Trophoblast cell (in vitro differentiated cells and primary cell): Measurements from ENCODE around the gene FAM107B.

Experiments
- DNase-seq, 2 donors: peaks; one replicate each; pipeline ENCODE4 v3.0.0-alpha.2; 2016
- H2AFZ ChIP-seq: 2 replicates; pipeline ENCODE4 v1.6.1; 2013; ENCODE audit warnings: low read length, moderate library complexity, mild to moderate bottlenecking; ENCODE audit not compliant: insufficient read depth, poor library complexity
- H2AK5ac ChIP-seq: 2 replicates; pipeline ENCODE4 v1.6.1; 2013; ENCODE audit warnings: mild to moderate bottlenecking, low read length
- H2BK120ac ChIP-seq: 2 replicates; pipeline ENCODE4 v1.6.1; 2013; ENCODE audit warnings: low read length, mild to moderate bottlenecking, moderate library complexity; ENCODE audit not compliant: insufficient read depth, poor library complexity
- H2BK12ac ChIP-seq: 2 replicates; pipeline ENCODE4 v1.6.1; 2013; ENCODE audit warnings: mild to moderate bottlenecking, low read length, moderate library complexity
- H2BK5ac ChIP-seq: 2 replicates; pipeline ENCODE4 v1.6.1; 2013; ENCODE audit warnings: low read length, low read depth, moderate library complexity, mild to moderate bottlenecking; ENCODE audit not compliant: poor library complexity
- H3K14ac ChIP-seq: 2 replicates; pipeline ENCODE4 v1.6.1; 2013; ENCODE audit warnings: mild to moderate bottlenecking, low read length
- H3K18ac ChIP-seq: 2 replicates; pipeline ENCODE4 v1.6.1; 2013; ENCODE audit warnings: mild to moderate bottlenecking, low read length
- H3K23ac ChIP-seq: 2 replicates; pipeline ENCODE4 v1.6.1; 2013; ENCODE audit warnings: low read length
- H3K27ac ChIP-seq: 2 replicates; pipeline ENCODE4 v1.5.1; 2013; ENCODE audit warnings: low read depth, mild to moderate bottlenecking, inconsistent platforms, low read length, moderate library complexity
- H3K27me3 ChIP-seq: 2 replicates; pipeline ENCODE4 v1.6.1; 2013; ENCODE audit warnings: inconsistent platforms, mild to moderate bottlenecking, low read length, moderate library complexity; ENCODE audit not compliant: insufficient read depth
- H3K36me3 ChIP-seq, 2 experiments: 1 replicate in 1 of 2; 2 replicates in 1 of 2; pipeline ENCODE4 v1.6.1; 2013; ENCODE audit warnings: low read length in 2 of 2, mild to moderate bottlenecking in 2 of 2, moderate library complexity in 1 of 2; ENCODE audit not compliant: insufficient read depth in 2 of 2, control insufficient read depth in 1 of 2
- H3K4ac ChIP-seq: 2 replicates; pipeline ENCODE4 v1.6.1; 2013; ENCODE audit warnings: low read depth, mild to moderate bottlenecking, low read length, moderate library complexity
- H3K4me1 ChIP-seq, 2 experiments: 1 replicate in 1 of 2; 2 replicates in 1 of 2; pipeline ENCODE4 v1.6.1; 2013; ENCODE audit warnings: low read length in 2 of 2, mild to moderate bottlenecking in 2 of 2, moderate library complexity in 1 of 2; ENCODE audit not compliant: insufficient read depth in 2 of 2, control insufficient read depth in 1 of 2
- H3K4me2 ChIP-seq: 2 replicates; pipeline ENCODE4 v1.6.1; 2013; ENCODE audit warnings: inconsistent platforms, mild to moderate bottlenecking, low read length, moderate library complexity
- H3K4me3 ChIP-seq: 2 replicates; pipeline ENCODE4 v1.5.1; 2013; ENCODE audit warnings: mild to moderate bottlenecking, low read depth, low read length, inconsistent platforms
- H3K79me1 ChIP-seq: one replicate; pipeline ENCODE4 v1.6.1; 2013; ENCODE audit warnings: low read length
- H3K79me2 ChIP-seq: 2 replicates; pipeline ENCODE4 v1.6.1; 2013; ENCODE audit warnings: low read length, mild to moderate bottlenecking; ENCODE audit not compliant: control insufficient read depth, insufficient read depth, poor library complexity
- H3K9ac ChIP-seq: 2 replicates; pipeline ENCODE4 v1.6.1; 2013; ENCODE audit warnings: mild to moderate bottlenecking, low read length
- H3K9me3 ChIP-seq: 2 replicates; pipeline ENCODE4 v1.6.1; 2013; ENCODE audit warnings: low read depth, mild to moderate bottlenecking, control low read depth, inconsistent platforms, low read length; ENCODE audit not compliant: insufficient read depth
- H4K12ac ChIP-seq: 2 replicates; pipeline ENCODE4 v1.6.1; 2013; ENCODE audit warnings: low read depth, mild to moderate bottlenecking, low read length, moderate library complexity
- H4K8ac ChIP-seq: 2 replicates; pipeline ENCODE4 v1.6.1; 2013; ENCODE audit warnings: low read depth, mild to moderate bottlenecking, low read length, moderate library complexity
- H4K91ac ChIP-seq: one replicate; pipeline ENCODE4 v1.6.1; 2013; ENCODE audit warnings: low read depth, mild to moderate bottlenecking, low read length, moderate library complexity
- WGBS: extraction: QIAGEN DNeasy Blood & Tissue Kit; methylation state at CpG from one replicate; pipeline ENCODE4 v1.1.7; 2013; ENCODE audit warnings: missing lambda C conversion rate; ENCODE audit not compliant: insufficient read length, insufficient coverage; ENCODE audit errors: extremely low coverage; 5-methylcytosine and 5-hydroxymethylcytosine counted together

Gene FAM107B

DNA sequence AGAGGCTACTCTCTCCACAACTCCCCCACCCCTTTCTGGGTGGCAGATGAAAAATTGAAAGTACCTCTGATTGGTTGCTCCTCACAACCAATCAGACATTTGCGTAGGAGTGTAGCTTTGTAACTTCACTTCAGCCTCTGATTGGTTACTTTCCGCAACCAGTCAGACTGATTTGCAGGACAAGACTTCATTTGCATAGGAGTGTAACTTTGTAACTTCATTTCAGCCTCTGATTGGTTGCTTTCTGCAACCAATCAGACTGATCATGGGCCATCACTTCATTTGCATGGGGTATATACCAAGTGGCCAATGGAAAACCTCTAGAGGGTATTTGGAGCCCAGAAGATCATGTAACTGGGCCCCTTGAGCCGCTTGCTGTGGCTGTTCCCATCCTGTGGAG lies 37.6 kb upstream of the FAM107B start:
- Histone ChIP-seq H3K4ac (no peak overlapping the region), H3K14ac (no peak overlapping the region), H3K4me1 (no peaks in the 10 kb centered on the region), H3K79me1 (no peaks in the 10 kb centered on the region), H4K91ac (no peak overlapping the region), H4K8ac (no peak overlapping the region), H3K9ac (no peak overlapping the region), H3K36me3 (no peaks in the 10 kb centered on the region), H2BK120ac (no peak overlapping the region), H3K23ac (no peak overlapping the region), H3K9me3 (no peaks in the 10 kb centered on the region), H3K18ac (no peak overlapping the region), H3K4me3 (no peak overlapping the region), H2AFZ (no peak overlapping the region), H3K27me3 (no peaks in the 10 kb centered on the region), H4K12ac (no peak overlapping the region), H2BK12ac (no peak overlapping the region), H2BK5ac (no peak overlapping the region), H3K79me2 (no peaks in the 10 kb centered on the region), H3K4me2 (no peak overlapping the region), H3K27ac (no peak overlapping the region), H2AK5ac (no peak overlapping the region)
- DNase-seq: no peak
- WGBS: no CpG with 5 or more reads among the region's 3 CpGs

DNA sequence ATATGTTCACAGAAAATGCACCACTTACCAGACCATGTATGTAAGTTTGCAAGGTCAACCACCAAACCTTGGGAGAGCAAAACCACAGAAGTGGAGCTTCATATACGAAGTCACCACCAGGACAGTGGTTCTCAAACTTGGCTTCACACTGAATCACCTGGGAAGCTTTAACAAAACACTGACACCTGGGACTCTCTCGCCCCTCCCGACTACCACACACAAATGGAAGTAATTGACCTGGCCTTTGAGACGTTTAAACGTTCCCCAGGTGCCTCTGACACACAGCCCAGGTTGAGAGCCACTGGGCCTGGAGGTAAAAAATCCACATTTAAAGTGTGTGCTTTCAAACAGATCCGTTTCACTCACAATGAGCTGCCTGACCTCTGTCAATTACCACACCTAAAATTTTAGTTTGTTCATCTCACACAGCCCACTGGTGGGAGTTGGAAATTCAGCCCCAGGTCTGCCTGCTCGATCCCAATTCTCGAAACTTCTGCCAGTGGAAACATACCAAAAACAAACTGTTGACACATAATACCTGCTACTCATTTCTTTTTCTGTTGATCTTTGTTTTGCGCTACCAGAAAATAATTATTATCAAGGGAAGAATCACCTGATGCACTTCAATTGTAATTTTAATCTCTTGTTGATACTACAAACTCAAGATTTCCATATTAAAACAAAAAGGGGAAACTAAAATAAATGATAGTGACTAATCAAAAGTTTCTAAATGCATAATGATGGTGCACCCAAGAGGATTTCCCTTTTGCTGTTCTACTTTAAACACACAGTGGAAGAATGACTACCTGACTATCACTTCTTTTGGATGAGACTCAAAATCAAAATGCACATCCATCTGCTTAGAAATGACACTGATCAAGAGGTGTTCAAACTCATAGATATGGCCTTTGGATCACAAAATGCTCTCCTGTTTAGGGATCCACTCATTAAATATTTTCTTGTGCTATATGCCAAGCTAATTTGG lies 36.6 kb upstream of the FAM107B start:
- Histone ChIP-seq H3K14ac (no peak overlapping the region), H2BK12ac (no peak overlapping the region), H3K27me3 (no peaks in the 10 kb centered on the region), H3K23ac (no peak overlapping the region), H3K27ac (no peak overlapping the region), H3K4me2 (no peak overlapping the region), H3K9ac (no peak overlapping the region), H2AFZ (no peak overlapping the region), H3K79me1 (no peaks in the 10 kb centered on the region), H4K8ac (no peak overlapping the region), H4K12ac (no peak overlapping the region), H3K4me3 (no peak overlapping the region), H2BK5ac (no peak overlapping the region), H3K79me2 (no peaks in the 10 kb centered on the region), H2AK5ac (no peak overlapping the region), H3K18ac (no peak overlapping the region), H3K9me3 (no peaks in the 10 kb centered on the region), H3K36me3 (no peaks in the 10 kb centered on the region), H3K4ac (no peak overlapping the region), H3K4me1 (no peaks in the 10 kb centered on the region), H2BK120ac (no peak overlapping the region), H4K91ac (no peak overlapping the region)
- no peak for DNase-seq
- WGBS: no CpG with 5 or more reads among the region's 9 CpGs

DNA sequence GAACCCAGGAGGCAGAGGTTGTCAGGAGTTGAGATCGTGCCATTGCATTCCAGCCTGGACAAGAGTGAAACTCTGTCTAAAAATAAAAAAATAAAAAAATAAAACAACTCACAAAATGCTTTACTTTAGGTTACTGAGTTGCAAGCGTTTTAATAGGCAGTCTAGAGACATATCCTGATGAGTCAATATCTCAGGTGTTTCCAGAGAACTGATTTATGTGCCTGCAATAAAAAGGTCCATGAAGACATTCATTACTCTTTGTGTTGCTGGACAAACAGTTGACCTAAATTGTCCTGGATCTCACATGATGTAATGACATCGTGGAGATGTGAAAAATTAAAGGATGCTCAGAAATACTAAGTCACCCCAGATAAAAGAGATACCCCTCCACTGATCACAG lies 31.6 kb upstream of the FAM107B start:
- H3K4me1 ChIP-seq: no peaks in the 10 kb centered on the region
- no peaks in the 10 kb centered on the region for H3K79me2 ChIP-seq
- H2AFZ ChIP-seq: no peak overlapping the region
- WGBS: no CpG with 5 or more reads among the region's 3 CpGs
- DNase-seq: no peak
- no peak overlapping the region for H4K12ac ChIP-seq
- no peak overlapping the region for H3K4ac ChIP-seq
- H2BK12ac ChIP-seq: no peak overlapping the region
- no peak overlapping the region for H2BK5ac ChIP-seq
- H3K23ac ChIP-seq: no peak overlapping the region
- no peak overlapping the region for H3K14ac ChIP-seq
- H3K27me3 ChIP-seq: no peaks in the 10 kb centered on the region
- H3K79me1 ChIP-seq: no peaks in the 10 kb centered on the region
- H4K8ac ChIP-seq: no peak overlapping the region
- no peak overlapping the region for H2BK120ac ChIP-seq
- no peak overlapping the region for H3K4me3 ChIP-seq
- no peak overlapping the region for H3K27ac ChIP-seq
- H3K36me3 ChIP-seq: no peaks in the 10 kb centered on the region
- H3K9me3 ChIP-seq: peaks cover 2% of the 10 kb centered on the region
- no peak overlapping the region for H3K18ac ChIP-seq
- no peak overlapping the region for H3K9ac ChIP-seq
- H3K4me2 ChIP-seq: no peak overlapping the region
- H2AK5ac ChIP-seq: no peak overlapping the region
- no peak overlapping the region for H4K91ac ChIP-seq

DNA sequence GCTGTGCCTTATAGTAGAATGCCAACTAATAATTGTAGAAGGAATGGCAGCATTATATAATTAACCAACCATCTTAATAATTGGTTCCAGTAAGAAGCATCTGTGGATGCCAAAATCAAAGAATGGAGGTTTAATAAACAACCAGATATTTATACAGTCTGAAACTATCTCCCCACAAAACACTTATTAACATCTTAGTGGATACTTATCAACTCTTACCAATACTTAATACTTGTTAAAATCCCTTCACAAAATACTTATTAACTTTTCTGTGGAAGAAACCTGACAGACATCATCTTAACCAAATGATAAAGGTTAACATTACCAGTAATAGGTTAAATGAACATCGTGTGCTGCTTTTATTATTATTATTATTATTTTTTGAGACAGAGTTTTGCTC lies 29.1 kb upstream of the FAM107B start:
- no peak overlapping the region for H2BK5ac ChIP-seq
- no peak overlapping the region for H2BK120ac ChIP-seq
- H4K91ac ChIP-seq: no peak overlapping the region
- H3K4me2 ChIP-seq: no peak overlapping the region
- H2BK12ac ChIP-seq: no peak overlapping the region
- H3K79me1 ChIP-seq: no peaks in the 10 kb centered on the region
- no peak overlapping the region for H3K4me3 ChIP-seq
- no peaks in the 10 kb centered on the region for H3K36me3 ChIP-seq
- no peak overlapping the region for H3K4ac ChIP-seq
- H3K9me3 ChIP-seq: peaks cover 2% of the 10 kb centered on the region
- H3K18ac ChIP-seq: no peak overlapping the region
- no peak overlapping the region for H4K12ac ChIP-seq
- no peak overlapping the region for H3K14ac ChIP-seq
- H2AFZ ChIP-seq: no peak overlapping the region
- H3K4me1 ChIP-seq: no peaks in the 10 kb centered on the region
- no peak overlapping the region for H4K8ac ChIP-seq
- no peaks in the 10 kb centered on the region for H3K27me3 ChIP-seq
- no peak overlapping the region for H3K27ac ChIP-seq
- no peak overlapping the region for H2AK5ac ChIP-seq
- no peak overlapping the region for H3K23ac ChIP-seq
- H3K9ac ChIP-seq: no peak overlapping the region
- H3K79me2 ChIP-seq: no peaks in the 10 kb centered on the region
- WGBS: no CpG with 5 or more reads among the region's 1 CpG
- DNase-seq: no peak
